ENCODE measurements around the gene RND3.

DNA sequence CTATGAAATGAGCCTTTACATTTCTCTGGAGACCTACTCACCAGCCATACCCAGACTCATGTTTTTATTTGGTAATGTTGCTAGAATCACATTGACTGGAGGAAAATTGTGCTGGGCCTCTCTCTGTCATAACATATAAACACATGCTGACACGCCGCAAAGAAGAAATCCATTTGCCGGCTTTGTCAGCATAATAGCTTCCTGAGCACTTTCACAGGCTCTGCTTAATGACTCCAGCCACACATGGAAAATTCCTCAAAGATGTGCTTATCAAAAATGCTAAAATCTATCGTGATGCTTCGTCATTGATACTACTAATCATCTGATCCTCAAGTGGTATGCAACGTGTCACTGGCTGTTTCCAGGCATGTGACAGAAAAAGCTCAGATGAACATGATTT is 63.1 kb downstream of the RND3 start:
- TF ChIP-seq EZH2phosphoT487 (IDR thresholded peaks at IDR 0.05; ENCODE audit: borderline replicate concordance, low read depth, low read length): no peak
- TF ChIP-seq, protein P1, sequence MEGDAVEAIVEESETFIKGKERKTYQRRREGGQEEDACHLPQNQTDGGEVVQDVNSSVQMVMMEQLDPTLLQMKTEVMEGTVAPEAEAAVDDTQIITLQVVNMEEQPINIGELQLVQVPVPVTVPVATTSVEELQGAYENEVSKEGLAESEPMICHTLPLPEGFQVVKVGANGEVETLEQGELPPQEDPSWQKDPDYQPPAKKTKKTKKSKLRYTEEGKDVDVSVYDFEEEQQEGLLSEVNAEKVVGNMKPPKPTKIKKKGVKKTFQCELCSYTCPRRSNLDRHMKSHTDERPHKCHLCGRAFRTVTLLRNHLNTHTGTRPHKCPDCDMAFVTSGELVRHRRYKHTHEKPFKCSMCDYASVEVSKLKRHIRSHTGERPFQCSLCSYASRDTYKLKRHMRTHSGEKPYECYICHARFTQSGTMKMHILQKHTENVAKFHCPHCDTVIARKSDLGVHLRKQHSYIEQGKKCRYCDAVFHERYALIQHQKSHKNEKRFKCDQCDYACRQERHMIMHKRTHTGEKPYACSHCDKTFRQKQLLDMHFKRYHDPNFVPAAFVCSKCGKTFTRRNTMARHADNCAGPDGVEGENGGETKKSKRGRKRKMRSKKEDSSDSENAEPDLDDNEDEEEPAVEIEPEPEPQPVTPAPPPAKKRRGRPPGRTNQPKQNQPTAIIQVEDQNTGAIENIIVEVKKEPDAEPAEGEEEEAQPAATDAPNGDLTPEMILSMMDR (conservative IDR thresholded peaks at IDR 0.05; ENCODE audit: low read length): no peak
